Embryonic facial prominence (tissue), 1 donor: ENCODE measurements around the gene GAPDHS.

Source experiments
- DNase-seq: peaks from one replicate; pipeline ENCODE4 v3.0.0-alpha.2; 2016; ENCODE audit errors: extremely low spot score

GAPDHS gene

GRCh38 chr19:35533201-35533821, at the start of gene GAPDHS:
TSS of gene GAPDHS (plus strand) at chr19:35533456. CDS start at chr19:35533528, 72 bp downstream.
- no peak for DNase-seq

- no peak for DNase-seq
Measured at GRCh38 chr19:35484252-35485036, 48.8 kb upstream of the GAPDHS start.

GRCh38 chr19:35486268-35486708, 47.0 kb upstream of the GAPDHS start:
- no peak for DNase-seq

GRCh38 chr19:35487656-35488182, 45.5 kb upstream of the GAPDHS start:
- no peak for DNase-seq

GRCh38 chr19:35488677-35489076, 44.6 kb upstream of the GAPDHS start:
- no peak for DNase-seq

GRCh38 chr19:35490364-35490763, 42.9 kb upstream of the GAPDHS start, which contains the start of gene KRTDAP:
TSS of gene KRTDAP (minus strand) at chr19:35490464. CDS start at chr19:35490442, 22 bp downstream.
- no peak for DNase-seq

- DNase-seq, result no peak
Measured at GRCh38 chr19:35491836-35492360, 41.4 kb upstream of the GAPDHS start.

GRCh38 chr19:35493971-35494370, 39.3 kb upstream of the GAPDHS start:
- DNase-seq, result no peak

GRCh38 chr19:35495107-35496064, 37.9 kb upstream of the GAPDHS start:
- no peak for DNase-seq

GRCh38 chr19:35497406-35497805, 35.9 kb upstream of the GAPDHS start:
- DNase-seq, result no peak

GRCh38 chr19:35498220-35498619, 35.0 kb upstream of the GAPDHS start:
- DNase-seq, result no peak

- DNase-seq, result no peak
Measured at GRCh38 chr19:35498984-35499527, 34.2 kb upstream of the GAPDHS start.

GRCh38 chr19:35500611-35501010, 32.6 kb upstream of the GAPDHS start:
- no peak for DNase-seq

- no peak for DNase-seq
Measured at GRCh38 chr19:35501684-35502083, 31.6 kb upstream of the GAPDHS start.

GRCh38 chr19:35502751-35503150, 30.5 kb upstream of the GAPDHS start:
- no peak for DNase-seq

- no peak for DNase-seq
Measured at GRCh38 chr19:35506011-35506410, 27.2 kb upstream of the GAPDHS start.

GRCh38 chr19:35507561-35507960, 25.7 kb upstream of the GAPDHS start:
- DNase-seq, result no peak

GRCh38 chr19:35508129-35508528, 25.1 kb upstream of the GAPDHS start:
- no peak for DNase-seq

GRCh38 chr19:35509018-35509652, 24.1 kb upstream of the GAPDHS start:
- no peak for DNase-seq

- no peak for DNase-seq
Measured at GRCh38 chr19:35509861-35510625, 23.2 kb upstream of the GAPDHS start.
